IMR-90 (cell line): ENCODE data around the gene IQCE. TPM values are rescaled to one million over a fixed set of nuclear protein-coding genes. Genes with fewer than 3 reads are reported as not detected.

ENCODE experiments used
- ATAC-seq: fragments of 200-7000 bp; cut with Tn5 transposase; 2 replicates; pipeline ENCODE4 v1.9.1; 2020; ENCODE audit warnings: low read depth, mild to moderate bottlenecking, moderate library complexity
- BruUV-seq: library from RNA; stranded (reverse); fragments of 400-500 nt; replicated peaks from 2 replicates; lab custom pipeline; 2021; lab: Mats Ljungman, UMichigan
- CTCF ChIA-PET: fragments of 300-600 bp; formaldehyde crosslinking; extraction: SDS; loops from one replicate; lab custom pipeline; 2021; ENCODE audit warnings: antibody characterized with exemption; lab: Yijun Ruan, JAX
- POLR2A ChIA-PET: fragments of 300-600 bp; sonication (Branson Sonifier 250); formaldehyde crosslinking; loops from one replicate; lab custom pipeline; 2022; ENCODE audit warnings: antibody characterized with exemption; ENCODE audit not compliant: unreplicated experiment; lab: Charles Lee
- DNase-seq: peaks from one replicate; pipeline ENCODE4 v3.0.0; 2013
- H2AFZ ChIP-seq: replicated peaks from 2 replicates; pipeline ENCODE3; 2013; ENCODE audit warnings: low read length, mild to moderate bottlenecking; ENCODE audit not compliant: poor library complexity
- H2AK5ac ChIP-seq: 2 replicates; pipeline ENCODE4 v1.6.1; 2013; ENCODE audit warnings: low read depth, low read length, inconsistent platforms
- H2AK9ac ChIP-seq: replicated peaks from 2 replicates; pipeline ENCODE3; 2013; ENCODE audit warnings: mild to moderate bottlenecking, low read depth, low read length, moderate library complexity; ENCODE audit not compliant: poor library complexity
- H2BK120ac ChIP-seq: 2 replicates; pipeline ENCODE4 v1.6.1; 2013; ENCODE audit warnings: low read depth, low read length, inconsistent platforms
- H2BK15ac ChIP-seq: 3 replicates; pipeline ENCODE4 v1.6.1; 2013; ENCODE audit warnings: low read depth, low read length, inconsistent platforms
- H2BK20ac ChIP-seq: 2 replicates; pipeline ENCODE4 v1.6.1; 2013; ENCODE audit warnings: low read depth, mild to moderate bottlenecking, inconsistent platforms, low read length, moderate library complexity
- H2BK5ac ChIP-seq: 2 replicates; pipeline ENCODE4 v1.6.1; 2013; ENCODE audit warnings: mild to moderate bottlenecking, low read depth, low read length, inconsistent platforms; ENCODE audit not compliant: poor library complexity, severe bottlenecking
- H3K14ac ChIP-seq: replicated peaks from 2 replicates; pipeline ENCODE4 v1.6.1; 2013; ENCODE audit warnings: low read depth, low read length, inconsistent platforms
- H3K18ac ChIP-seq: 2 replicates; pipeline ENCODE4 v1.6.1; 2013; ENCODE audit warnings: low read depth, low read length, control low read depth
- H3K23ac ChIP-seq: 2 replicates; pipeline ENCODE4 v1.6.1; 2013; ENCODE audit warnings: low read depth, low read length, inconsistent platforms
- H3K27ac ChIP-seq: 2 replicates; pipeline ENCODE4 v1.5.1; 2013; ENCODE audit warnings: mild to moderate bottlenecking, control low read depth, low read length; ENCODE audit not compliant: insufficient read depth
- H3K27me3 ChIP-seq: 2 replicates; pipeline ENCODE4 v1.6.1; 2013; ENCODE audit warnings: low read length; ENCODE audit not compliant: control insufficient read depth, insufficient read depth
- H3K36me3 ChIP-seq: 2 replicates; pipeline ENCODE4 v1.6.1; 2013; ENCODE audit warnings: low read length, mixed read lengths; ENCODE audit not compliant: control insufficient read depth, insufficient read depth
- H3K4ac ChIP-seq: 2 replicates; pipeline ENCODE4 v1.6.1; 2013; ENCODE audit warnings: low read depth, low read length, inconsistent platforms
- H3K4me1 ChIP-seq: 2 replicates; pipeline ENCODE4 v1.6.1; 2013; ENCODE audit warnings: low read length, mixed read lengths; ENCODE audit not compliant: control insufficient read depth, insufficient read depth
- H3K4me2 ChIP-seq: 2 replicates; pipeline ENCODE4 v1.6.1; 2013; ENCODE audit warnings: low read depth, mild to moderate bottlenecking, control low read depth, low read length, moderate library complexity
- H3K4me3 ChIP-seq: 2 replicates; pipeline ENCODE4 v1.5.1; 2013; ENCODE audit warnings: low read depth, mild to moderate bottlenecking, control low read depth, low read length, moderate library complexity; ENCODE audit not compliant: insufficient read depth
- H3K56ac ChIP-seq: 2 replicates; pipeline ENCODE4 v1.6.1; 2013; ENCODE audit warnings: low read length, inconsistent platforms; ENCODE audit not compliant: insufficient read depth; ENCODE audit errors: extremely low read depth
- H3K79me1 ChIP-seq, 2 experiments: 2 replicates each; pipeline ENCODE4 v1.6.1; 2013; ENCODE audit warnings: low read length in 2 of 2, inconsistent platforms in 1 of 2, low read depth in 1 of 2
- H3K9ac ChIP-seq: 2 replicates; pipeline ENCODE4 v1.6.1; 2013; ENCODE audit warnings: low read depth, low read length, control low read depth
- H3K9me1 ChIP-seq: 2 replicates; pipeline ENCODE4 v1.6.1; 2013; ENCODE audit warnings: low read length, inconsistent platforms; ENCODE audit not compliant: insufficient read depth
- H3K9me3 ChIP-seq: 2 replicates; pipeline ENCODE4 v1.6.1; 2013; ENCODE audit warnings: low read length; ENCODE audit not compliant: control insufficient read depth, insufficient read depth
- H4K20me1 ChIP-seq: 2 replicates; pipeline ENCODE4 v1.6.1; 2013; ENCODE audit warnings: low read length, inconsistent platforms; ENCODE audit not compliant: insufficient read depth
- H4K5ac ChIP-seq: 2 replicates; pipeline ENCODE4 v1.6.1; 2013; ENCODE audit warnings: mild to moderate bottlenecking, low read depth, low read length, control low read depth
- H4K8ac ChIP-seq, 2 experiments: 2 replicates each; pipeline ENCODE4 v1.6.1; 2013; ENCODE audit warnings: low read depth in 2 of 2, low read length in 2 of 2, control low read depth in 1 of 2, inconsistent platforms in 1 of 2
- H4K91ac ChIP-seq: 2 replicates; pipeline ENCODE4 v1.6.1; 2013; ENCODE audit warnings: low read depth, low read length, inconsistent platforms; ENCODE audit not compliant: insufficient read depth
- CEBPB ChIP-seq: IDR thresholded peaks from 2 replicates; pipeline ENCODE4 v1.6.1; 2012; ENCODE audit warnings: low read depth, low read length, improper control_type of control experiment
- MAZ ChIP-seq: IDR thresholded peaks from 2 replicates; pipeline ENCODE4 v1.6.1; 2012; ENCODE audit warnings: low read depth, mild to moderate bottlenecking, low read length, improper control_type of control experiment, moderate library complexity, borderline replicate concordance
- NFE2L2 ChIP-seq: fragments of 150-350 bp; IDR thresholded peaks from 2 replicates; pipeline ENCODE4 v1.6.1; 2016; ENCODE audit warnings: low read depth, mild to moderate bottlenecking, low read length
- POLR2A ChIP-seq: IDR thresholded peaks from 2 replicates; pipeline ENCODE4 v1.6.1; 2012; ENCODE audit warnings: mild to moderate bottlenecking, low read depth, low read length
- WGBS, 2 experiments: methylation state at CpG; one replicate each; pipeline versions ENCODE4 v1.1.5 to v1.1.7; 2013; ENCODE audit warnings: missing lambda C conversion rate in 2 of 2; ENCODE audit not compliant: insufficient read length in 1 of 2; ENCODE audit errors: extremely low coverage in 2 of 2; 5-methylcytosine and 5-hydroxymethylcytosine counted together
- dilution Hi-C: fragments of 300-500 bp; cut with HindIII; formaldehyde crosslinking; loops from one replicate; pipeline ENCODE4 v1.14.3; 2018; ENCODE audit warnings: low sequenced_read_pairs; ENCODE audit not compliant: unreplicated experiment
- in situ Hi-C: fragments of 300-500 bp; cut with MboI; formaldehyde crosslinking; loops from 3 replicates; pipeline ENCODE4 v1.14.3; 2019; ENCODE audit warnings: low sequenced_read_pairs, inconsistent platforms, mixed read lengths
- intact Hi-C: fragments of 100-400 bp; cut with micrococcal nuclease; formaldehyde crosslinking; loops from 2 replicates; pipeline ENCODE4 v1.10.0; 2022
- polyA plus RNA-seq, 3 experiments: library from polyadenylated mRNA; depleted of rRNA; stranded (reverse); fragments of >200 nt; gene quantifications; 2 replicates each; pipeline ENCODE4 v1.2.3, GENCODE V29; 2012; ENCODE audit warnings: low replicate concordance in 1 of 3
- total RNA-seq: library from RNA; depleted of rRNA; stranded (reverse); fragments of >200 nt; gene quantifications from 2 replicates; pipeline ENCODE4 v1.2.3, GENCODE V29; 2012

The IQCE gene
- total and polyA plus RNA-seq, 2 of the 4 experiments (the other 2 are of a cell fraction) = 5.0 to 6.3 TPM

DNA sequence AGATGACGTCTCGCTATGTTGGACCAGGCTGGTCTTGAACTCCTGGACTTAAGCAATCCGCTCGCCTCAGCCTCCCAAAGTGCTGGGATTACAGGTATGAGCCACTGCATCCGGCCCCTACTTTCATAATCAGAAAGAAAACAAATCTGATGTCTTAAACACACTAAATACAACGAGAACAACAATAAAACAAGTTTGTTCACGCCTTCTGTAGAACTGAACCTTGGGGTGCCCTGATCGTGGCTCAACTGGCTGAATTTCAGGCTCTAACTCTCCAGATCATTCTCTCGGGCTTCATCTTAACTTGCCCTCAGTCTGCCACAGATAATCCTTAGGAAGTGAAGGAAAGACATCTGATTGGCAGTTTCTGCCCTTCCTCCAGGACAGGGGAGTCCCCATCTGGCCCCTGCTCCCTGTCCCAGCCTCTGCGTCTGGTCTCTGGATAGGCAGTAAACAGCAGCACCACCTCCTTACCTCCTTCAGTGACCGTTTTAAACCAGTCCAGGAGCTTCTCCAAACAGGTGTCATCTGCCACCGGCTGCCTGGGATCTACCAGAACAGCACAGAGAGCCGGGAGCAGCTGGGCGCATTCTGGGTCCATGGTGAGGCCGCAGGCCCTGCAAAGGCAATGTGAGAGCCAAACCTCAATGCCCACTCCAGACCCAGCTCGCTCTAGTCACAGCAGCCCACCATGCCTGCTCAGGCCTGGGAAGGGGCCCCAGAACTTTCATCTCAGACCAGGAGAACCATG is 4.8 kb upstream of the IQCE start (continued):
- TF ChIP-seq NFE2L2 = no peak

DNA sequence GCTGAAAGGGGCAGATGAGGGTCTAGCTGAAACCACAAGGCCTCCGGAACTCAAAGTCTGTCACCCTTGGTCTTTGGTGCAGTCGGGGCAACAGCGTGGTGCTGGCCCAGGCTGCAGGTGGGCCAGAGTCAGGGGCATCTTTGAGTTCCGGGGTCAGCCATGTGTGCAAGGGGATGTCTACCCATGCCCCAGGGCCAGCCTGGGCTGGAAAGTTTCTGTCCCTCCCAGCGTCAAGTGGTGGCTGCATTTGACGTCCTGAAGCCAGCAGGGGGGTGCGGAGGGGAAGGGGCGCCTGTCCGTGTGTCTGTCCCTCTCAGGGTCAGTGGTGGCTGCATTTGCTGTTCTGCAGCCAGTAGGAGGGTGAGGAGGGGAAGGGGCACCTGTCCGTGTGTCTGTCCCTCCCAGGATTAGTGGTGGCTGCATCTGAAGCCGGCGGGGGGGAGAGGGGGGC is 4.1 kb upstream of the IQCE start:
- ATAC-seq (no peak), DNase-seq (no peak)
- Histone ChIP-seq H3K18ac (no peak overlapping the region), H2AFZ (peak overlapping the region; percentile 46), H3K4me1 (peaks cover 7% of the 10 kb centered on the region), H3K23ac (peak overlapping the region; percentile 86), H3K4me3 (peak overlapping the region; percentile 81), H4K5ac (no peak overlapping the region), H3K27me3 (no peaks in the 10 kb centered on the region), H3K9me1 (peaks cover 8% of the 10 kb centered on the region; the same call in 1 of the 2 replicates), H3K4ac (peak overlapping the region; percentile 35; the same call in 1 of the 2 replicates), H2AK9ac (peak overlapping the region; percentile 94), H3K56ac (no peak overlapping the region), H2BK120ac (no peak overlapping the region), H2BK15ac (no peak overlapping the region), H3K14ac (peak overlapping the region; percentile 63; the same call in 1 of the 2 replicates), H3K9me3 (no peaks in the 10 kb centered on the region), H2BK20ac (no peak overlapping the region), H4K8ac (no peak overlapping the region; a peak in 2 of 4 replicates), H3K9ac (peak overlapping the region; percentile 99), H3K4me2 (peak overlapping the region; percentile 92), H4K91ac (no peak overlapping the region), H3K27ac (peak overlapping the region; percentile 99), H2AK5ac (peak overlapping the region; percentile 24; the same call in 1 of the 2 replicates), H4K20me1 (peaks cover 6% of the 10 kb centered on the region; the same call in 1 of the 2 replicates), H3K79me1 (peaks cover 17 to 38% of the 10 kb centered on the region in 2 experiments), H3K36me3 (peaks cover 5% of the 10 kb centered on the region), H2BK5ac (peak overlapping the region; percentile 38)
- ChIA-PET CTCF (no interaction called here), POLR2A (no interaction called here)
- in situ Hi-C loops (no loop called here), dilution Hi-C loops (no loop called here), intact Hi-C loops (loop anchor here (1.0 to 5.0 kb wide), 3 partner anchors 46 to 102 kb away; partner anchors contain the start of gene TTYH3)
- TF ChIP-seq CEBPB = no peak
- no peak for TF ChIP-seq MAZ
- no peak for TF ChIP-seq POLR2A
- no TSS peak for BruUV-seq
- WGBS, 2 experiments = no CpG with 5 or more reads among the region's 12 CpGs
